H1 (cell line): ENCODE results near the gene PBX1. TPM values are rescaled to one million over a fixed set of nuclear protein-coding genes. Genes with fewer than 3 reads are reported as not detected.
A peak's percentile ranks its signal among the peaks of the same experiment; 100 is the strongest.

Source experiments
- CTCF ChIA-PET: fragments of 300-600 bp; sonication (Branson Sonifier 250); formaldehyde crosslinking; loops from one replicate; lab custom pipeline; 2021; ENCODE audit not compliant: partially characterized antibody; lab: Charles Lee
- POLR2A ChIA-PET: fragments of 300-600 bp; sonication (Branson Sonifier 250); formaldehyde crosslinking; loops from one replicate; lab custom pipeline; 2021; ENCODE audit warnings: inconsistent platforms; ENCODE audit not compliant: partially characterized antibody; lab: Charles Lee
- DNase-seq, 2 experiments: peaks; one replicate each; pipeline versions ENCODE4 v3.0.0 to v3.0.0-alpha.2; 2010 to 2022; ENCODE audit warnings: low spot score in 2 of 2, low read depth in 1 of 2, mixed read lengths in 1 of 2
- FAIRE-seq: peaks from 2 replicates; lab custom pipeline; 2011; peaks lifted over from hg19 to GRCh38; lab: Jason Lieb, UNC
- H2AFZ ChIP-seq: 2 replicates; pipeline ENCODE4 v1.8.1; 2012; ENCODE audit warnings: low read length, inconsistent platforms
- H2AK5ac ChIP-seq: 2 replicates; pipeline ENCODE4 v1.6.1; 2013; ENCODE audit warnings: low read depth, low read length
- H2BK120ac ChIP-seq: replicated peaks from 2 replicates; pipeline ENCODE3; 2013; ENCODE audit warnings: low read depth, low read length, inconsistent platforms
- H2BK12ac ChIP-seq: 2 replicates; pipeline ENCODE4 v1.6.1; 2013; ENCODE audit warnings: low read depth, low read length
- H2BK15ac ChIP-seq: 2 replicates; pipeline ENCODE4 v1.6.1; 2013; ENCODE audit warnings: low read length
- H2BK20ac ChIP-seq: 2 replicates; pipeline ENCODE4 v1.6.1; 2013; ENCODE audit warnings: low read length
- H2BK5ac ChIP-seq: 2 replicates; pipeline ENCODE4 v1.6.1; 2013; ENCODE audit warnings: low read depth, low read length
- H3K14ac ChIP-seq: 2 replicates; pipeline ENCODE4 v1.6.1; 2013; ENCODE audit warnings: inconsistent platforms; ENCODE audit not compliant: insufficient read length
- H3K18ac ChIP-seq: 2 replicates; pipeline ENCODE4 v1.6.1; 2013; ENCODE audit warnings: low read length; ENCODE audit errors: extremely low read depth
- H3K23ac ChIP-seq: 2 replicates; pipeline ENCODE4 v1.6.1; 2013; ENCODE audit warnings: inconsistent platforms; ENCODE audit not compliant: insufficient read length
- H3K23me2 ChIP-seq: 2 replicates; pipeline ENCODE4 v1.6.1; 2013; ENCODE audit warnings: low read depth, low read length
- H3K27ac ChIP-seq: 2 replicates; pipeline ENCODE4 v1.6.1; 2011; ENCODE audit warnings: low read depth, low read length, inconsistent platforms
- H3K27me3 ChIP-seq, 4 experiments: replicated peaks in 1 of 4; 1 replicate in 1 of 4; 2 replicates in 3 of 4; pipeline versions ENCODE4 v1.6.1 to v1.8.1; 2011 to 2013; ENCODE audit warnings: low read length in 3 of 4, mild to moderate bottlenecking in 3 of 4, inconsistent platforms in 2 of 4, mixed read lengths in 2 of 4, moderate library complexity in 1 of 4; ENCODE audit not compliant: control insufficient read depth in 3 of 4, insufficient read depth in 3 of 4; ENCODE audit errors: extremely low read depth in 1 of 4
- H3K36me3 ChIP-seq, 4 experiments: 2 replicates each; pipeline versions ENCODE4 v1.6.1 to v1.8.1; 2011 to 2013; ENCODE audit warnings: mild to moderate bottlenecking in 4 of 4, low read length in 3 of 4, moderate library complexity in 2 of 4, control low read depth in 1 of 4, inconsistent platforms in 1 of 4; ENCODE audit not compliant: insufficient read depth in 4 of 4, control insufficient read depth in 2 of 4
- H3K4ac ChIP-seq: replicated peaks from 2 replicates; pipeline ENCODE3; 2013; ENCODE audit warnings: low read length, low read depth, mixed read lengths, inconsistent platforms; ENCODE audit not compliant: insufficient read length
- H3K4me1 ChIP-seq, 4 experiments: replicated peaks in 1 of 4; 1 replicate in 1 of 4; 2 replicates in 3 of 4; pipeline versions ENCODE4 v1.6.1 to v1.8.1; 2011 to 2013; ENCODE audit warnings: low read length in 3 of 4, inconsistent platforms in 2 of 4, mixed read lengths in 1 of 4; ENCODE audit not compliant: insufficient read depth in 4 of 4, control insufficient read depth in 3 of 4
- H3K4me2 ChIP-seq, 2 experiments: 2 replicates each; pipeline versions ENCODE4 v1.6.1 to v1.8.1; 2011 to 2013; ENCODE audit warnings: low read depth in 2 of 2, low read length in 2 of 2, control low read depth in 1 of 2, inconsistent platforms in 1 of 2, mild to moderate bottlenecking in 1 of 2; ENCODE audit not compliant: insufficient read depth in 1 of 2
- H3K4me3 ChIP-seq, 4 experiments: fragments of 200-600, 300-600 bp in 1 of 4; sonication (generic), shearing (Covaris generic), sonication (Bioruptor Twin) in 1 of 4; 2 replicates each; pipeline versions ENCODE4 v1.5.1 to v1.8.1; 2011 to 2016; ENCODE audit warnings: low read length in 4 of 4, low read depth in 3 of 4, control low read depth in 2 of 4, inconsistent platforms in 2 of 4, mild to moderate bottlenecking in 2 of 4, mixed read lengths in 1 of 4, moderate library complexity in 1 of 4; ENCODE audit not compliant: insufficient read depth in 2 of 4; ENCODE audit errors: extremely low read depth in 1 of 4
- H3K56ac ChIP-seq: replicated peaks from 2 replicates; pipeline ENCODE3; 2013; ENCODE audit warnings: low read depth, mild to moderate bottlenecking, mixed read lengths, low read length, inconsistent platforms; ENCODE audit not compliant: insufficient read length
- H3K79me1 ChIP-seq: 2 replicates; pipeline ENCODE4 v1.6.1; 2013; ENCODE audit warnings: low read depth, low read length, control low read depth
- H3K79me2 ChIP-seq, 2 experiments: 2 replicates each; pipeline versions ENCODE4 v1.6.1 to v1.8.1; 2012 to 2013; ENCODE audit warnings: low read length in 2 of 2, mild to moderate bottlenecking in 2 of 2, inconsistent platforms in 1 of 2; ENCODE audit not compliant: insufficient read depth in 2 of 2, control insufficient read depth in 1 of 2
- H3K9ac ChIP-seq, 4 experiments: replicated peaks in 1 of 4; 1 replicate in 1 of 4; 2 replicates in 3 of 4; pipeline versions ENCODE4 v1.6.1 to v1.8.1; 2011 to 2013; ENCODE audit warnings: low read depth in 3 of 4, low read length in 3 of 4, control low read depth in 2 of 4, mild to moderate bottlenecking in 2 of 4, moderate library complexity in 2 of 4, inconsistent platforms in 1 of 4; ENCODE audit errors: extremely low read depth in 1 of 4
- H3K9me3 ChIP-seq, 2 experiments: 2 replicates each; pipeline versions ENCODE4 v1.6.1 to v1.8.1; 2012 to 2013; ENCODE audit warnings: mild to moderate bottlenecking in 2 of 2, moderate library complexity in 2 of 2, control low read depth in 1 of 2, inconsistent platforms in 1 of 2, low read depth in 1 of 2, low read length in 1 of 2, mixed read lengths in 1 of 2; ENCODE audit not compliant: insufficient read depth in 2 of 2
- H4K20me1 ChIP-seq, 2 experiments: replicated peaks in 1 of 2; 2 replicates each; pipeline versions ENCODE3 to v1.8.1; 2011 to 2013; ENCODE audit warnings: inconsistent platforms in 2 of 2, low read length in 2 of 2, mild to moderate bottlenecking in 1 of 2; ENCODE audit not compliant: insufficient read depth in 2 of 2, control insufficient read depth in 1 of 2
- H4K5ac ChIP-seq: 2 replicates; pipeline ENCODE4 v1.6.1; 2013; ENCODE audit warnings: low read length, low read depth, mixed read lengths, inconsistent platforms; ENCODE audit not compliant: insufficient read length
- H4K8ac ChIP-seq: 2 replicates; pipeline ENCODE4 v1.8.0; 2013; ENCODE audit warnings: mild to moderate bottlenecking, moderate library complexity, low read length, inconsistent platforms; ENCODE audit not compliant: insufficient read depth; ENCODE audit errors: extremely low read depth
- H4K91ac ChIP-seq: replicated peaks from 2 replicates; pipeline ENCODE3; 2013; ENCODE audit warnings: low read length, mixed read lengths, inconsistent platforms; ENCODE audit not compliant: insufficient read length
- ASH2L ChIP-seq: fragments of 200-600, 300-600 bp; sonication (generic); IDR thresholded peaks from one replicate; pipeline ENCODE4 v1.7.1; 2017; ENCODE audit warnings: low read length
- BCL11A ChIP-seq, 2 experiments: IDR thresholded peaks; one replicate each; pipeline ENCODE4 v1.6.1; 2011; ENCODE audit warnings: low read depth in 2 of 2, low read length in 2 of 2, mild to moderate bottlenecking in 2 of 2
- CHD1 ChIP-seq: IDR thresholded peaks from 2 replicates; pipeline ENCODE4 v1.6.1; 2012; ENCODE audit warnings: low read depth, low read length, improper control_type of control experiment
- KDM1A ChIP-seq: fragments of 200-600, 300-600 bp; sonication (generic); IDR thresholded peaks from 2 replicates; pipeline ENCODE4 v1.7.1; 2016; ENCODE audit warnings: mild to moderate bottlenecking, low read length, borderline replicate concordance
- KDM4A ChIP-seq: IDR thresholded peaks from one replicate; pipeline ENCODE4 v1.7.1; 2012; ENCODE audit warnings: low read depth, mild to moderate bottlenecking, moderate library complexity, low read length, inconsistent platforms; ENCODE audit not compliant: severe bottlenecking
- RFX5 ChIP-seq: IDR thresholded peaks from 2 replicates; pipeline ENCODE4 v1.6.1; 2011; ENCODE audit warnings: low read depth, low read length, improper control_type of control experiment, borderline replicate concordance
- SUZ12 ChIP-seq: fragments of 200-600 bp; sonication (generic); IDR thresholded peaks from 2 replicates; pipeline ENCODE4 v1.6.1; 2012; ENCODE audit warnings: mild to moderate bottlenecking, inconsistent platforms, low read length, moderate library complexity, mixed read lengths
- WGBS, 2 experiments: shearing (Covaris generic) in 1 of 2; methylation state at CpG; one replicate each; pipeline versions ENCODE4 v1.1.6 to v1.1.7; 2013 to 2015; ENCODE audit warnings: low lambda C conversion rate in 2 of 2, mixed read lengths in 2 of 2, inconsistent platforms in 1 of 2, low coverage in 1 of 2, missing lambda C conversion rate in 1 of 2; ENCODE audit not compliant: insufficient replicate concordance in 2 of 2, insufficient coverage in 1 of 2, insufficient read length in 1 of 2; ENCODE audit errors: extremely low coverage in 1 of 2, missing lambda C conversion rate in 1 of 2; 5-methylcytosine and 5-hydroxymethylcytosine counted together
- polyA plus RNA-seq, 7 experiments: library from polyadenylated mRNA; depleted of rRNA in 3 of 7; stranded (reverse) in 5 of 7; unstranded in 2 of 7; fragments of >200 nt in 5 of 7; fragments of 200-250 nt in 2 of 7; gene quantifications; 1 replicate in 5 of 7; 2 replicates in 1 of 7; 4 replicates in 1 of 7; pipeline versions ENCODE4 v1.2.1 to v1.2.3, GENCODE V29; 2011 to 2013; ENCODE audit warnings: missing spikeins in 2 of 7, mixed read lengths in 2 of 7
- total RNA-seq: library from RNA; stranded (reverse); fragmentation: NEBNext Ultra II Directional; extraction: Animal tissue kit (Norgen Biotek cat#: 25700); gene quantifications from 2 replicates; pipeline ENCODE4 v1.2.1, GENCODE V29; 2021

PBX1 gene
- total and polyA plus RNA-seq, 2 of the 8 experiments (the other 6 are each of a cell fraction or from before 2014, with no cell fraction given), result 87.4 to 124 TPM

DNA sequence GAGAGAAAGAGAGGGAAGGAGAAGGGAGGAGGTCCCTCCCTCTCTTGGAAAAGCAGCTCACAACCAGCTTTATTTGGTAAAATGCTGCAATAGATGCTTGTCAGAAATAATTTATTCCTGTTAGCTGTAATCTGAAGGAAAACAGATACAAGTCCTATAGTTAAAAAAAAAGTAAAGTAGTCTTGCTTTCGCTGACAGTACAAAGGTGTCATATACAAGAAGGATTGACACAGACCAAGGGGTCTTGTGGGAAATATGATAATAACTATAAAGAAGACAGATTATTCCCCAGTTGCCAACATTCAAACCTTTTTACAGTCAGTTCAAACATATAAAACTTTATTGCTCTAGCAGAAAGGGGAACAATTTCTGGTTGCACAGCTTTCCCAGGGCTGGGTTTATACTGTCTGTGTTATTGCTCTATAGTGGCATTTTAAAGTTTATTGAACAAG, 145.0 kb downstream of the PBX1 start:
- 92% methylated on average over 1 of the region's 1 CpG; no CpG with 5 or more reads in 1 of the 2 experiments for WGBS, 2 experiments
- Histone ChIP-seq H3K9me3 (no peaks in the 10 kb centered on the region), H2AK5ac (no peak overlapping the region), H3K23me2 (no peaks in the 10 kb centered on the region), H3K27ac (no peak overlapping the region), H3K23ac (no peak overlapping the region), H2BK12ac (no peak overlapping the region), H3K18ac (no peak overlapping the region), H3K27me3 (no peaks in the 10 kb centered on the region), H2BK20ac (no peak overlapping the region), H2BK5ac (no peak overlapping the region), H3K4me1 (peaks cover 0 to 16% (median 14%) of the 10 kb centered on the region in 4 experiments; a peak in 5 of 7 replicates), H3K4ac (no peak overlapping the region), H2BK120ac (no peak overlapping the region), H3K79me1 (peaks cover 9% of the 10 kb centered on the region), H3K36me3 (no peaks in the 10 kb centered on the region), H3K9ac (no peak overlapping the region; a peak in 1 of 7 replicates), H3K56ac (no peak overlapping the region), H4K8ac (no peak overlapping the region), H3K4me3 (no peak overlapping the region), H4K20me1 (peaks cover 10 to 16% of the 10 kb centered on the region in 2 experiments), H3K4me2 (peak overlapping the region in 1 of 2 experiments; percentile 27; a peak in 1 of 4 replicates), H4K5ac (no peak overlapping the region)
- no peak for FAIRE-seq
- POLR2A ChIA-PET, result no interaction called here
- CTCF ChIA-PET, result interaction anchor here (0.6 to 9.5 kb wide), 19 partner anchors 9 to 538 kb away, joined by 3 to 64 read pairs (median 5); no protein-coding TSS in a partner anchor
- DNase-seq, result no peak
- no peak for TF ChIP-seq CHD1
- no peak for TF ChIP-seq RFX5
- TF ChIP-seq BCL11A (IDR thresholded peaks at IDR 0.05; ENCODE audit: low read depth in 2 of 2, low read length in 2 of 2), result no peak
- TF ChIP-seq SUZ12, result no peak
- no peak for TF ChIP-seq KDM4A
- no peak for TF ChIP-seq ASH2L
- TF ChIP-seq KDM1A, result no peak
- TF ChIP-seq, all 59 proteins: peak for 0
- H4K91ac ChIP-seq, result no peak overlapping the region
- H2BK15ac ChIP-seq, result no peak overlapping the region
- no peak overlapping the region for H3K14ac ChIP-seq
- peaks cover 4 to 98% of the 10 kb centered on the region in 2 experiments; a peak in 3 of 4 replicates for H3K79me2 ChIP-seq
- H2AFZ ChIP-seq, result no peak overlapping the region
